Esophagus muscularis mucosa (tissue), 4 donors: ENCODE data around the gene LIPA. TPM values are rescaled to one million over a fixed set of nuclear protein-coding genes. Genes with fewer than 3 reads are reported as not detected.
A peak's percentile ranks its signal among the peaks of the same experiment; 100 is the strongest.

Source experiments
- DNase-seq: peaks from one replicate; pipeline ENCODE4 v3.0.0-alpha.2; 2017; ENCODE audit errors: extremely low spot score
- H3K27ac ChIP-seq, 4 donors: fragments of 200-600 bp; sonication (generic); replicated peaks in 1 of 4; 1 replicate in 3 of 4; 2 replicates in 1 of 4; pipeline ENCODE4 v1.5.1; 2016 to 2019; ENCODE audit warnings: mild to moderate bottlenecking in 1 of 4
- H3K27me3 ChIP-seq, 4 donors: fragments of 200-600 bp; sonication (generic); one replicate each; pipeline versions ENCODE4 v1.5.1 to v1.6.0; 2016 to 2019
- H3K36me3 ChIP-seq, 4 donors: fragments of 200-600 bp; sonication (generic); one replicate each; pipeline ENCODE4 v1.5.1; 2016 to 2019
- H3K4me1 ChIP-seq, 4 donors: fragments of 200-600 bp; sonication (generic); one replicate each; pipeline ENCODE4 v1.5.1; 2016 to 2019
- H3K4me3 ChIP-seq, 4 donors: fragments of 200-600 bp; sonication (generic); 1 replicate in 2 of 4; 2 replicates in 2 of 4; pipeline ENCODE4 v1.5.1; 2016 to 2019; ENCODE audit warnings: mild to moderate bottlenecking in 4 of 4, moderate library complexity in 1 of 4
- H3K9me3 ChIP-seq, 4 donors: fragments of 200-600 bp; sonication (generic); 1 replicate in 3 of 4; 2 replicates in 1 of 4; pipeline ENCODE4 v1.5.1; 2016 to 2019
- EP300 ChIP-seq: sonication (generic); formaldehyde crosslinking; IDR thresholded peaks from one replicate; pipeline ENCODE4 v1.6.1; 2017; ENCODE audit warnings: antibody characterized with exemption
- POLR2A ChIP-seq: fragments of 450-650 bp; IDR thresholded peaks from one replicate; pipeline ENCODE4 v1.6.1; 2017; ENCODE audit warnings: antibody characterized with exemption, moderate library complexity, mild to moderate bottlenecking, low read depth
- POLR2AphosphoS5 ChIP-seq, 2 donors: sonication (generic); formaldehyde crosslinking; IDR thresholded peaks; one replicate each; pipeline ENCODE4 v1.6.1; 2017; ENCODE audit warnings: antibody characterized with exemption in 2 of 2
- WGBS: methylation state at CpG from one replicate; pipeline ENCODE4 v1.1.5; 2018; 5-methylcytosine and 5-hydroxymethylcytosine counted together
- intact Hi-C: fragments of 100-400 bp; cut with DNase I; formaldehyde crosslinking; loops from one replicate; pipeline ENCODE4 v1.15.1; 2023
- total RNA-seq, 4 donors: library from RNA; depleted of rRNA; stranded (reverse); fragments of >200 nt; gene quantifications; one replicate each; pipeline versions ENCODE4 v1.1.0 to v1.2.1, GENCODE V29; 2016
- TF ChIP-seq, protein P1 (sequence below), 3 experiments: fragments of 200-600 bp in 2 of 3; fragments of 450-650 bp in 1 of 3; sonication (generic) in 2 of 3; IDR thresholded peaks; one replicate each; pipeline ENCODE4 v1.5.1; 2017 to 2019; ENCODE audit warnings: antibody characterized with exemption in 3 of 3, mild to moderate bottlenecking in 2 of 3, moderate library complexity in 1 of 3

LIPA gene
- total RNA-seq, 4 donors from 2014 or later: 18.3 to 28.3 (median 24.0) TPM

GRCh38 chr10:89240519-89240918 lies 11.1 kb downstream of the LIPA start:
- intact Hi-C loops: no loop called here
- Histone ChIP-seq H3K36me3 (peaks cover 3 to 27% (median 9%) of the 10 kb centered on the region in 4 donors), H3K4me3 (no peak overlapping the region), H3K9me3 (no peaks in the 10 kb centered on the region), H3K4me1 (no peaks in the 10 kb centered on the region), H3K27me3 (no peaks in the 10 kb centered on the region), H3K27ac (no peak overlapping the region)
- no peak for DNase-seq
- WGBS: 98% methylated on average over 3 of the region's 3 CpGs
- TF ChIP-seq POLR2AphosphoS5 (IDR thresholded peaks at IDR 0.05): no peak
- TF ChIP-seq, protein P1, sequence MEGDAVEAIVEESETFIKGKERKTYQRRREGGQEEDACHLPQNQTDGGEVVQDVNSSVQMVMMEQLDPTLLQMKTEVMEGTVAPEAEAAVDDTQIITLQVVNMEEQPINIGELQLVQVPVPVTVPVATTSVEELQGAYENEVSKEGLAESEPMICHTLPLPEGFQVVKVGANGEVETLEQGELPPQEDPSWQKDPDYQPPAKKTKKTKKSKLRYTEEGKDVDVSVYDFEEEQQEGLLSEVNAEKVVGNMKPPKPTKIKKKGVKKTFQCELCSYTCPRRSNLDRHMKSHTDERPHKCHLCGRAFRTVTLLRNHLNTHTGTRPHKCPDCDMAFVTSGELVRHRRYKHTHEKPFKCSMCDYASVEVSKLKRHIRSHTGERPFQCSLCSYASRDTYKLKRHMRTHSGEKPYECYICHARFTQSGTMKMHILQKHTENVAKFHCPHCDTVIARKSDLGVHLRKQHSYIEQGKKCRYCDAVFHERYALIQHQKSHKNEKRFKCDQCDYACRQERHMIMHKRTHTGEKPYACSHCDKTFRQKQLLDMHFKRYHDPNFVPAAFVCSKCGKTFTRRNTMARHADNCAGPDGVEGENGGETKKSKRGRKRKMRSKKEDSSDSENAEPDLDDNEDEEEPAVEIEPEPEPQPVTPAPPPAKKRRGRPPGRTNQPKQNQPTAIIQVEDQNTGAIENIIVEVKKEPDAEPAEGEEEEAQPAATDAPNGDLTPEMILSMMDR (IDR thresholded peaks at IDR 0.05): no peak
- no peak for TF ChIP-seq EP300
- no peak for TF ChIP-seq POLR2A

GRCh38 chr10:89238956-89239644 lies 12.5 kb downstream of the LIPA start:
- H3K4me3 ChIP-seq: no peak overlapping the region
- TF ChIP-seq, protein P1 (IDR thresholded peaks at IDR 0.05): no peak
- no peak for TF ChIP-seq POLR2A
- TF ChIP-seq POLR2AphosphoS5 (IDR thresholded peaks at IDR 0.05): no peak
- no peak for TF ChIP-seq EP300
- H3K27me3 ChIP-seq: no peaks in the 10 kb centered on the region
- DNase-seq: peak; percentile 31
- H3K27ac ChIP-seq: no peak overlapping the region
- intact Hi-C loops: no loop called here
- peaks cover 0 to 8% (median 2%) of the 10 kb centered on the region in 4 donors for H3K4me1 ChIP-seq
- H3K9me3 ChIP-seq: no peaks in the 10 kb centered on the region
- 88% methylated on average over 5 of the region's 5 CpGs for WGBS
- H3K36me3 ChIP-seq: peaks cover 8 to 30% (median 11%) of the 10 kb centered on the region in 4 donors

- DNase-seq: no peak
- H3K27ac ChIP-seq: no peak overlapping the region
- no peaks in the 10 kb centered on the region for H3K9me3 ChIP-seq
- intact Hi-C loops: no loop called here
- H3K36me3 ChIP-seq: peaks cover 8 to 33% (median 11%) of the 10 kb centered on the region in 4 donors
- TF ChIP-seq EP300 (no peak), POLR2A (no peak), POLR2AphosphoS5 (IDR thresholded peaks at IDR 0.05) (no peak)
- TF ChIP-seq, protein P1 (IDR thresholded peaks at IDR 0.05): no peak
- H3K27me3 ChIP-seq: no peaks in the 10 kb centered on the region
- no peak overlapping the region for H3K4me3 ChIP-seq
- H3K4me1 ChIP-seq: peaks cover 0 to 8% (median 2%) of the 10 kb centered on the region in 4 donors
These were observed 13.7 kb downstream of the LIPA start for GRCh38 chr10:89237849-89238248.

DNA sequence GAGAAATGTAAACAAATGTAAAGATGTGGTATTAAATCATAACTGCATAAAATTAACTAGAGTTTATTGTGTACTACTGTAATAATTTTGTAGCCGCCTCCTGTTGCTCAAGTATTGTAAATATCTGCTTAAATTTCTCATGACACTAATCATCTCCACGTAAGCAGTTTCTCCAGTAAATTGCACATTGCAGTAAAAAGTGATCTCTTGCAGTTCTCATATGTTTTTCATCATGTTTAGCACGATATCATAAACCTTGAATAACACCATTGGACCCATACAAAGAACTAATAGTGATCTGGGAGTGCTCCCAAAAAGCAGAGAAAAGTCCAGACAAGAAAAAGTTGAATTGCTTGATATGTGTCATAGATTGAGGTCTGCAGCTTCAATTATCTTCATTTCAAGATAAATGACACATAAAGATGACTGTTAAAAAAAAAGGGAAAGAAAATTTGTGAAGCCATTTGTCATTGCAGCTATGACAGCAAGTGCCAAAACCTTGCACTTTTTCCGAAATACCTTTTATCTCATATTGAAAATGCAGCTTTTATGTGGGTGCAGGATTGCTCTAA lies 15.3 kb downstream of the LIPA start:
- Histone ChIP-seq H3K27me3 (no peaks in the 10 kb centered on the region), H3K27ac (no peak overlapping the region), H3K9me3 (no peaks in the 10 kb centered on the region), H3K4me3 (no peak overlapping the region), H3K36me3 (peaks cover 8 to 32% (median 11%) of the 10 kb centered on the region in 4 donors), H3K4me1 (peaks cover 0 to 8% (median 2%) of the 10 kb centered on the region in 4 donors)
- no peak for DNase-seq
- 85% methylated on average over 4 of the region's 4 CpGs for WGBS
- TF ChIP-seq EP300 (no peak), POLR2AphosphoS5 (IDR thresholded peaks at IDR 0.05) (no peak), POLR2A (no peak)
- TF ChIP-seq, protein P1 (IDR thresholded peaks at IDR 0.05): no peak
- intact Hi-C loops: no loop called here
